ENCODE data around the gene HECTD4.

The HECTD4 gene, protein sequence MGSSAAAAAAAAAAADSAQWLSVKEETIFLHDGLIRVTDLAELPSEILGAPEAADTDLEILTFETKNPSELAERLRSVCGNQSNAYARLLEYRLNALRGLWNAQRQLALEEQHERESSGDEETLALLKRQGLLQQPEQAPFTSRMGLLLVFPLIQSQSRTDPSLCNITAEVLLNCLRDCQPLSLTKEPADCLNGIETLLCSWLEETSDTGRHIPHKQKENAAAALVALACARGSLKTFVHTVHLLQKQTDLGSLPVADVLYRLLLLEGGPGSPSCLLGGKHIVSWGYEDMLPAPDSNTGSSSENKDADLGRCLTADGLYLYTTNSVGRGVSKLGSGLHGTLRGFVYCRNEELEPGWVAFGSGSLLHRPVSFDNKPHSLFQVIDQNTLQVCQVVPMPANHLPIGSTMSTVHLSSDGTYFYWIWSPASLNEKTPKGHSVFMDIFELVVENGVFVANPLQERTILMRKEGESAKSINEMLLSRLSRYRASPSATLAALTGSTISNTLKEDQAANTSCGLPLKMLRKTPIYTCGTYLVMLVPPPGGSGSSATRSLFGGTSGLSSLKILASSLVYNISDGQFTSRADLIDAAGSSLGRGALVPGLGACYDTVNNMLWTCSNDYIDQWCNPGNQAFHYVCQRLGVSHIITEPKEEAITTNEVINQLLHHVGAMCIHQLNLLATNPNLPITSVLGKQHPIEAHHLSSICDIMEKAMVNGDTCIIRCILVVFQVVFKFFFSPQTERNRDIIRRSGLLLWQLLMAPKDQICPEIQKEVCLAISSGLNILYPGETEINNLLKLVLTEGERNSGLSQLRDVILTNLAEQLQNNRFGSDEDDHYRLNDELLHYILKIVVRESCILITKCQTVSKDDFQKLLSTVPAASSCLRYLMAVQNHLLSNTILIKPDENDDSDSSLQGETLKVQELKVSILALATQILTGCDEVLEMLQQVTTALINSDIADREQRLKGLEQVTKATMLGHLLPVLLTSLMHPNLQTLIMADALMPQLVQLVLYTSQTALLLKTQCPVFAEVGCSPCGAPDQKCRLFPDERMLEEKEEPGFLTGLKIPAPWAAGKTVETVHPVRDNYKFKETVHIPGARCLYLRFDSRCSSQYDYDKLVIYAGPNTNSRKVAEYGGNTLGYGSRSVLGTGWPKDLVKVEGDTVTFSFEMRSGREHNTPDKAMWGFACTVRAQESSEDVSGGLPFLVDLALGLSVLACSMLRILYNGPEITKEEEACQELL (N-terminal part only)

DNA sequence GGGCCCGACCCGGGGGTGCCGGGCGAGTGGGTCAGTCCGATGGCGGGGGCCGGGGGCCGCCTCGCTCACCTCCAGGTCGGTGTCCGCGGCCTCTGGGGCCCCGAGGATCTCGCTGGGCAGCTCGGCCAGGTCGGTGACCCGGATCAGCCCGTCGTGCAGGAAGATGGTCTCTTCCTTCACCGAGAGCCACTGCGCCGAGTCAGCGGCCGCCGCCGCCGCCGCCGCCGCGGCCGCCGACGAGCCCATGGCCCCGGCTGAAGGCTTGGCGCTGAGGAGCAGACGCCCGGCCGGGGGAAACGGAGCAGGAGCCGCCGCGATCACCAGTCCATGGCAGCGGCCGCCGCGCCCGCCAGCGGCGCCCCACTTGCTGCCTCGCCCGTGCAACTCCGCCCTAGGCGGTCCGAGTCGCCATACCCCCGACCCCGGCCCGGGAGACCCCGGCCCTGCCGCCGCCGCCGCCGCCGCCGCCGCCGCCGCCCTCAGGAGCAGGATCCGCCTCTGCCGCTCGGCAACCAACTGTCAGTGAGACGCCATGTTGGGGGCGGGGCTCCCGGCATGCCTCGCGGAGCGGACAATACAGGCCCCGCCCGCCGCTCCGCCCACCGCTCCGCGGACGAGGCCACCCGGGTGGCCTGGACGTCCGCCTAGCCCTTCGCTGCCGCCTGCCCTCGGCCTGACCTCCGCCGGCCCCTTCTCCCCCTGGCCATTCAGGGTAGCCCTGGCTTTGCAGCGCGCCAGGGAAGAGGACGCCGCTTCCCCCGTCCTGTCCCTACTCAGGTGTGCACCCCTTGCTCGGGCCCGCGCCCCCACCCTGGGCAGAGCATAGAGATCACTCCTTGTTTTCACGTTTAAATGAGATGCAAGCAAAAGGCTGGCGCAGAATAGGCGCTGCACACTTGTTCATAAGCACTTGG, at the start of gene HECTD4:
HECTD4 (minus strand) TSS at position 549 of the 914 bp plus-strand sequence; CDS start at position 246, 303 bp downstream.
- TF ChIP-seq, protein P1, sequence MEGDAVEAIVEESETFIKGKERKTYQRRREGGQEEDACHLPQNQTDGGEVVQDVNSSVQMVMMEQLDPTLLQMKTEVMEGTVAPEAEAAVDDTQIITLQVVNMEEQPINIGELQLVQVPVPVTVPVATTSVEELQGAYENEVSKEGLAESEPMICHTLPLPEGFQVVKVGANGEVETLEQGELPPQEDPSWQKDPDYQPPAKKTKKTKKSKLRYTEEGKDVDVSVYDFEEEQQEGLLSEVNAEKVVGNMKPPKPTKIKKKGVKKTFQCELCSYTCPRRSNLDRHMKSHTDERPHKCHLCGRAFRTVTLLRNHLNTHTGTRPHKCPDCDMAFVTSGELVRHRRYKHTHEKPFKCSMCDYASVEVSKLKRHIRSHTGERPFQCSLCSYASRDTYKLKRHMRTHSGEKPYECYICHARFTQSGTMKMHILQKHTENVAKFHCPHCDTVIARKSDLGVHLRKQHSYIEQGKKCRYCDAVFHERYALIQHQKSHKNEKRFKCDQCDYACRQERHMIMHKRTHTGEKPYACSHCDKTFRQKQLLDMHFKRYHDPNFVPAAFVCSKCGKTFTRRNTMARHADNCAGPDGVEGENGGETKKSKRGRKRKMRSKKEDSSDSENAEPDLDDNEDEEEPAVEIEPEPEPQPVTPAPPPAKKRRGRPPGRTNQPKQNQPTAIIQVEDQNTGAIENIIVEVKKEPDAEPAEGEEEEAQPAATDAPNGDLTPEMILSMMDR (conservative IDR thresholded peaks at IDR 0.05) = no peak
- peak within 1 kb of the TSS; percentile 99 for H3K27ac ChIP-seq

DNA sequence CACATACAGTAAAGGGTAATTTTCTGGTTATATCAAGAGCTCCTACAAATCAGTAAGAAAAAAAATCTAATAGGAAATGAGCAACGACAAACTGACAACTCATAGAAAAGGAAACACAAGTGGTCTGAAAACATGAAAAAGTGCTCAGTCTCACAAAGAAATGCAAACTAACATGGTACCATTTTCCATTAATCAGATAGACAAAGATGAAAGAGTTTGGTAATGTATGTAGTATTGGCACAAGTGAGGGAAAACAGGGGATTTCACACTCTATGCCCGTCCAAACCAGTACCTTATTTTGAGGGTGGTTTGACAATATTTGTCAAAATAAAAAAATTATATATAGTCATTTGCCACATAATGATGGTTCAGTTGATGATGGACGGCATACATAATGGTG, 49.7 kb upstream of the HECTD4 start:
- no peak overlapping the region for H3K27ac ChIP-seq
- TF ChIP-seq, protein P1 (conservative IDR thresholded peaks at IDR 0.05) = no peak

DNA sequence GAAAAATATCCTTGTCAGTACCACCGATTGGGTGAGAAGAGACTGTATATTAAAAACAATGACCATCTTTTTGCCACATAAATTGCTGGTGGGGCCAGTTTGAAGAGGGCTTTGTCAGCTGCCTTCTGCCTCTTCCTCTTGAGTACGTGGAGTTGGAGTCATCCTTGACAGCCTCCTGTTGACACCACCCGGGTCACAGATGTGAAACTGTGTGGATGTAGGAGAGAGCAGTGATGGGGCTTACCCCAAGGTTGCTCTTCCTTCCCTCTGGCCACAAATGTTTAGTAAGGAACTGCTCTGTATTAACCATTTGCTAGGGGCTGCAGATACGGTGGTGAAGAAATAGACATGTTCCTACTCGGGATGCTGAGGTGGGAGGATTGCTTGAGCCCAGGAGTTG, 48.7 kb upstream of the HECTD4 start:
- TF ChIP-seq, protein P1 (conservative IDR thresholded peaks at IDR 0.05) = no peak
- no peak overlapping the region for H3K27ac ChIP-seq

DNA sequence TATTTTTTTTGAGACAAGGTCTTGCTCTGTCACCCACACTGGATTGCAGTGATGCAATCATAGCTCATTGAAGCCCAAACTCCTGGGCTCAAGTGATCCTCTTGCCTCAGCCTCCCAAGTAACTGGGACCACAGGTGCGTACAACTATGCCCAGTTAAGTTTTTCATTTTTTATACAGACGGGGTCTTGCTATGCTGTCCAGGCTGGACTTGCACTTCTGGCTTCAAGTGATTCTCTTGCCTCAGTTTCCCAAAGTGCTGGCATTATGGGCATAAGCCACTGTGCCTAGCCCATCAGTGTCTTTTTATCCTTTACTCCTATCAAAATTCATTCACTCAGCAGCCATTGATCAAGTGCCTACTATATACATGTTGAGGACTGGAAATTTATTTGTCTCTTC, 45.5 kb upstream of the HECTD4 start:
- TF ChIP-seq, protein P1 (conservative IDR thresholded peaks at IDR 0.05) = no peak
- H3K27ac ChIP-seq = no peak overlapping the region

DNA sequence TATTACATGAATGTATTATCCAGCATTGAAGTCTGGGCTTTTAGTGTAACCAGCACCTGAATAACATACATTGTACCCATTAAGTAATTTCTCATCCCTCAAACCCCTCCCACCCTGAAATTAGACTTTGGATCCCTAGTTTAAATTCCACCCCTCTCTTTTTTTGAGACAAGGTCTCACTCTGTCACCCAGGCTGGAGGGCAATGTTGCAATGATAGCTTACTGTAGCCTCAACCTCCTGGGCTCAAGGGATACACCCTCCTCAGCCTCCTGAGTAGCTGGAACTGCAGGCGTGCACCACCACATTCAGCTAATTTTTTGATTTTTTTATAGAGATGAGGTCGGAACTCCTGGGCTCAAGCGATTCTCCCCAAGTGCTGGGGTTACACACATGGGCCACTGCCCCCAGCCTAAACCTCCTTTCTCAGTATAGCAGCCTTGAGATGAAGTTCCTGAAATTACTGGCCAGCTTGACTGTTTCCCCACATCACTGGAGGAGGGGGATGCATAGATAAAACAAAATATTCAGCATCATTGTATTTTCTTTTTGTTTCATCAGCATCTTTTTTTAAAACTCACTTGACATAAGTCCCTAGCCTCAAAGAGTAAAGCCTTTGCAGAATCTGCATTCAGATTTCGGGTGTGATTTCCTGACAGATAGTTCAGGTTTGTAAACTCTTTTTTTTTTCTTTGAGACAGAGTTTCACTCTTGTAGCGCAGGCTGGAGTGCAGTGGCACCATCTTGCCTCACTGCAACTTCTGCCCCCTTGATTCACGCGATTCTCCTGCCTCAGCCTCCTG, 43.6 kb upstream of the HECTD4 start:
- H3K27ac ChIP-seq = no peak overlapping the region
- TF ChIP-seq, protein P1 (conservative IDR thresholded peaks at IDR 0.05) = no peak

DNA sequence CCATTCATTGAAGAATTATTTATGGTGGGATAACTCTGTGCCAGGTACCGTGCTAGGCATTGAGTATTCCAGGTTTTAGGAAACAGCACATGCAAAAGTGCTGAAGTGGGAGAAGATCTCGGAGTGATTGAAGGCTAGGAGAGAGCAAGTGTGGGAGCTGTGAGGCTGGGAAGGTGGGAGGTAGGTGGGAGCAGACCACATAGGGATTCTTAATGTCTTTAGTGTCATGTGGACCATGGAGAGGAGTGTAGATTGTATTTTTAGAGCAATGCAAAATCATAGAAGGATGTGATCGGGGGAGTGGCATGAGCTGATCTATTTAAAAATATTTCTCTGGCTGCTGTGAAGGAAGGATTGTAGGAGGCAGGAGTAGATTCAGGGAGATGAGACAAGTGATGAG, 41.9 kb upstream of the HECTD4 start:
- TF ChIP-seq, protein P1 (conservative IDR thresholded peaks at IDR 0.05) = no peak

More for the DNA sequence above, 41.9 kb upstream of the HECTD4 start:
- no peak overlapping the region for H3K27ac ChIP-seq
